Retinal pigment epithelial cell (primary cell): Measurements from ENCODE around the gene AMER3.

Experiments used
- DNase-seq: peaks from one replicate; pipeline ENCODE4 v3.0.0-alpha.2; 2010; ENCODE audit warnings: low read depth
- H3K4me3 ChIP-seq: 2 replicates; pipeline ENCODE4 v1.5.1; 2011; ENCODE audit warnings: mild to moderate bottlenecking, low read length, control low read depth, moderate library complexity
- CTCF ChIP-seq: conservative IDR thresholded peaks from 2 replicates; pipeline ENCODE4 v1.5.1; 2011; ENCODE audit warnings: low read depth, low read length, control low read depth, inconsistent platforms

The AMER3 gene

DNA sequence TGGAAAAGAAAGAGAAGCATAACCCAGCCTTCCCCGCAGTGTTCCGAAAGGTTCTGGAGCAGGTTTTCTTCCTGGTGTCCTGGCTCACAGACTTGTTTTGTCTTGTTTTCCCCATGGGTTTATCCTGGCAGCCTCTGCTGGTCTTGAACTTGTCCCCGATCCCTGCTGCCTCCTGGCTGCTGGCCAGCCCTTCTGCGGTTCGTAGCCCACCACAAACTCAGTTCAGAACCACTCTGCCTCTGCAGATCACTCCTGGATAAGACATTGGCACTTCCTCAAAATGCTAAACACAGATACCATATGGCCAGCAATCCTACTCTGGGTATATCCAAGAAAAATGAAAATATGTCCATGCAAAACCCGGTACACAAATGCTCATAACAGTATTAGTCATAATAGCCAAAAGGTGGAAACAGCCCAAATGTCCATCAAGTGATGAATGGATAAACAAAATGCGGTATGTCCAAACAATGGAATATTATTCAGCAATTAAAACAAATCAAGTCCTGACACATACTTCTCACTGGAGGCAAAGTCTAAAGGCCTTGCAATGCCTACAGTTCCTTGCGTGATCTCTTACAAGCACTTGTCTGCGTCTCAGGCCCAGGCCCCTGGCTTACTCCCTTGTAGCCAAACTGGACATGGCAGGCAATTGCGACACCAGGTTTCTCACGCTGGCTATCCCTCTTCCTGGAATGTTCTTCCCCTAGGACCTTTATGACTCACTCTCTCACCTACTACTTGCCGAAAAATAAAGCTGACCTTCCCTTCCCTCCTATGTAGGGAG is 53.3 kb downstream of the AMER3 start:
- no peak for DNase-seq
- H3K4me3 ChIP-seq = no peak overlapping the region
- TF ChIP-seq CTCF = no peak

DNA sequence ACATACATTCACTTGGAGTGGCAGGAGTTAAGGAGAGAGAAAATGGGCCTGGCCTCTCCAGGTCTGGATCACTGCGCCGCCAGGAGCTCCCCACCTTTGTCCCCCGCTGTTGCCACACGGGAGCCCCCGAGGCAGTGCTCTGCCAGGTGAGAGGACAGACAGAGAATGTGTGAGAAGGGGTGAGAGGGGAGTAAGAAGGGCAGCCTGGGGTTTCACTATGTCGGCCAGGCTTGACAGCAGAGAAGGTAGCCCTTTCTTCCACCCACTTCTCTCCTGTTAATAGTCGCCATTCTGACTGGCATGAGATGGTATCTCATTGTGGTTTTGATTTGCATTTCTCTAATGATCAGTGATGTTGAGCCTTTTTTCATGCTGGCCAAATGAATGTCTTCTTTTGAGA is 55.1 kb downstream of the AMER3 start:
- no peak for DNase-seq
- no peak for TF ChIP-seq CTCF

GRCh38 chr2:130813722-130814121 is 58.4 kb downstream of the AMER3 start:
- TF ChIP-seq CTCF = no peak
- no peak overlapping the region for H3K4me3 ChIP-seq
- DNase-seq = no peak

More for the DNA sequence above, 55.1 kb downstream of the AMER3 start:
- H3K4me3 ChIP-seq = no peak overlapping the region

GRCh38 chr2:130814931-130815680 is 59.8 kb downstream of the AMER3 start:
- TF ChIP-seq CTCF = no peak
- no peak for DNase-seq
- no peak overlapping the region for H3K4me3 ChIP-seq
